ENCODE results near the gene PSTPIP2. TPM values are rescaled to one million over a fixed set of nuclear protein-coding genes. Genes with fewer than 3 reads are reported as not detected.
A peak's percentile ranks its signal among the peaks of the same experiment; 100 is the strongest.
"Not testable (repeated sequence)": the region's sequence is repeated elsewhere in the genome, so short reads cannot be mapped to it uniquely, and the experiment has no call there.

Gene PSTPIP2
- total RNA-seq, 1 donor from 2014 or later, result 6.1 TPM

GRCh38 chr18:46095532-46095931, 23.5 kb upstream of the PSTPIP2 start:
- H3K27me3 Mint-ChIP-seq, result no peaks in the 10 kb centered on the region
- H3K4me3 Mint-ChIP-seq (ENCODE audit: low read depth), result no peak overlapping the region
- DNase-seq (ENCODE audit: low spot score, unreplicated experiment), result no peak
- H3K36me3 Mint-ChIP-seq (ENCODE audit: insufficient read depth), result peaks cover 17% of the 10 kb centered on the region
- TF ChIP-seq CTCF (IDR thresholded peaks at IDR 0.05; ENCODE audit: unreplicated experiment), result no peak
- no peaks in the 10 kb centered on the region for H3K9me3 Mint-ChIP-seq (ENCODE audit: low read depth)
- peaks cover 12% of the 10 kb centered on the region for H3K4me1 Mint-ChIP-seq (ENCODE audit: low read depth)
- no peak overlapping the region for H3K27ac Mint-ChIP-seq

GRCh38 chr18:46088501-46088900, 16.4 kb upstream of the PSTPIP2 start:
- peak overlapping the region; percentile 39 for H3K27ac Mint-ChIP-seq
- not testable (repeated sequence) for H3K4me1 Mint-ChIP-seq (ENCODE audit: low read depth)

GRCh38 chr18:46084431-46084830, 12.4 kb upstream of the PSTPIP2 start:
- peak overlapping the region; percentile 49 for H3K27ac Mint-ChIP-seq
- H3K4me3 Mint-ChIP-seq (ENCODE audit: low read depth), result no peak overlapping the region
- TF ChIP-seq CTCF (IDR thresholded peaks at IDR 0.05; ENCODE audit: unreplicated experiment), result no peak
- H3K36me3 Mint-ChIP-seq (ENCODE audit: insufficient read depth), result peaks cover 56% of the 10 kb centered on the region
- H3K9me3 Mint-ChIP-seq (ENCODE audit: low read depth), result no peaks in the 10 kb centered on the region
- peaks cover 9% of the 10 kb centered on the region for H3K4me1 Mint-ChIP-seq (ENCODE audit: low read depth)
- H3K27me3 Mint-ChIP-seq, result no peaks in the 10 kb centered on the region
- no peak for DNase-seq (ENCODE audit: low spot score, unreplicated experiment)

More at GRCh38 chr18:46088501-46088900, 16.4 kb upstream of the PSTPIP2 start:
- not testable (repeated sequence) for H3K27me3 Mint-ChIP-seq; H3K4me3 Mint-ChIP-seq (ENCODE audit: low read depth); H3K9me3 Mint-ChIP-seq (ENCODE audit: low read depth); DNase-seq (ENCODE audit: low spot score, unreplicated experiment)
- H3K36me3 Mint-ChIP-seq (ENCODE audit: insufficient read depth), result peaks cover 60% of the 10 kb centered on the region

- Mint-ChIP-seq H3K9me3 (ENCODE audit: low read depth) (no peaks in the 10 kb centered on the region), H3K4me1 (ENCODE audit: low read depth) (peaks cover 5% of the 10 kb centered on the region)
Measured at GRCh38 chr18:46080156-46080555, 8.1 kb upstream of the PSTPIP2 start.

GRCh38 chr18:46079336-46079735, 7.3 kb upstream of the PSTPIP2 start:
- Mint-ChIP-seq H3K27ac (no peak overlapping the region), H3K9me3 (ENCODE audit: low read depth) (no peaks in the 10 kb centered on the region), H3K36me3 (ENCODE audit: insufficient read depth) (peaks cover 27% of the 10 kb centered on the region), H3K4me3 (ENCODE audit: low read depth) (no peak overlapping the region), H3K4me1 (ENCODE audit: low read depth) (peaks cover 5% of the 10 kb centered on the region), H3K27me3 (no peaks in the 10 kb centered on the region)
- TF ChIP-seq CTCF (IDR thresholded peaks at IDR 0.05; ENCODE audit: unreplicated experiment), result no peak
- DNase-seq (ENCODE audit: low spot score, unreplicated experiment), result no peak

More at GRCh38 chr18:46080156-46080555, 8.1 kb upstream of the PSTPIP2 start:
- Mint-ChIP-seq H3K27ac (no peak overlapping the region), H3K4me3 (ENCODE audit: low read depth) (no peak overlapping the region), H3K27me3 (no peaks in the 10 kb centered on the region), H3K36me3 (ENCODE audit: insufficient read depth) (peaks cover 31% of the 10 kb centered on the region)
- no peak for DNase-seq (ENCODE audit: low spot score, unreplicated experiment)
- no peak for TF ChIP-seq CTCF (IDR thresholded peaks at IDR 0.05; ENCODE audit: unreplicated experiment)

GRCh38 chr18:46073474-46074331, 1.6 kb upstream of the PSTPIP2 start:
- H3K4me1 Mint-ChIP-seq (ENCODE audit: low read depth), result no peaks in the 10 kb centered on the region
- H3K27ac Mint-ChIP-seq, result no peak overlapping the region
- H3K9me3 Mint-ChIP-seq (ENCODE audit: low read depth), result no peaks in the 10 kb centered on the region
- H3K36me3 Mint-ChIP-seq (ENCODE audit: insufficient read depth), result peaks cover 3% of the 10 kb centered on the region
- H3K4me3 Mint-ChIP-seq (ENCODE audit: low read depth), result no peak overlapping the region
- peak; percentile 70 for TF ChIP-seq CTCF (IDR thresholded peaks at IDR 0.05; ENCODE audit: unreplicated experiment)
- DNase-seq (ENCODE audit: low spot score, unreplicated experiment), result peak; percentile 26
- peaks cover 10% of the 10 kb centered on the region for H3K27me3 Mint-ChIP-seq
